Ascending aorta (tissue), 2 donors: ENCODE results near the gene KRTAP2-4. TPM values are rescaled to one million over a fixed set of nuclear protein-coding genes. Genes with fewer than 3 reads are reported as not detected.

ENCODE experiments used
- DNase-seq, 2 donors: peaks; one replicate each; pipeline ENCODE4 v3.0.0-alpha.2; 2019; ENCODE audit warnings: low spot score in 2 of 2
- H3K27ac ChIP-seq, 2 donors: fragments of 200-600 bp; sonication (generic); one replicate each; pipeline ENCODE4 v1.5.1; 2016 to 2017; ENCODE audit warnings: mild to moderate bottlenecking in 1 of 2
- H3K27me3 ChIP-seq: fragments of 200-600 bp; sonication (generic); one replicate; pipeline ENCODE4 v1.5.1; 2017
- H3K36me3 ChIP-seq, 2 donors: fragments of 200-600 bp; sonication (generic); one replicate each; pipeline ENCODE4 v1.5.1; 2016
- H3K4me1 ChIP-seq, 2 donors: fragments of 200-600 bp; sonication (generic); one replicate each; pipeline ENCODE4 v1.5.1; 2016 to 2017; ENCODE audit warnings: mild to moderate bottlenecking in 1 of 2
- H3K4me3 ChIP-seq, 2 donors: fragments of 200-600 bp; sonication (generic); one replicate each; pipeline ENCODE4 v1.5.1; 2016 to 2017; ENCODE audit warnings: mild to moderate bottlenecking in 1 of 2
- H3K9me3 ChIP-seq, 2 donors: fragments of 200-600 bp; sonication (generic); one replicate each; pipeline ENCODE4 v1.5.1; 2016
- CTCF ChIP-seq, 3 experiments: fragments of 200-600 bp in 2 of 3; fragments of 450-650 bp in 1 of 3; sonication (generic) in 2 of 3; IDR thresholded peaks; one replicate each; pipeline ENCODE4 v1.5.1; 2016 to 2019; ENCODE audit warnings: antibody characterized with exemption in 3 of 3, mild to moderate bottlenecking in 1 of 3, moderate library complexity in 1 of 3
- intact Hi-C: fragments of 100-400 bp; cut with DNase I; formaldehyde crosslinking; loops from one replicate; pipeline ENCODE4 v1.15.1; 2023
- total RNA-seq: library from RNA; depleted of rRNA; stranded (reverse); fragments of >200 nt; gene quantifications from one replicate; pipeline ENCODE4 v1.1.0, GENCODE V29; 2016

Gene KRTAP2-4
- total RNA-seq, 1 donor from 2014 or later = not detected

GRCh38 chr17:41018541-41018940 lies 47.1 kb downstream of the KRTAP2-4 start:
- no peaks in the 10 kb centered on the region for H3K9me3 ChIP-seq
- no peak overlapping the region for H3K27ac ChIP-seq

GRCh38 chr17:41016578-41017215 lies 49.0 kb downstream of the KRTAP2-4 start:
- Histone ChIP-seq H3K27me3 (no peaks in the 10 kb centered on the region), H3K4me3 (no peak overlapping the region), H3K4me1 (no peaks in the 10 kb centered on the region), H3K27ac (no peak overlapping the region), H3K36me3 (no peaks in the 10 kb centered on the region), H3K9me3 (no peaks in the 10 kb centered on the region)
- intact Hi-C loops = no loop called here
- TF ChIP-seq CTCF (IDR thresholded peaks at IDR 0.05) = no peak
- DNase-seq = no peak

More at GRCh38 chr17:41018541-41018940, 47.1 kb downstream of the KRTAP2-4 start:
- intact Hi-C loops = no loop called here
- Histone ChIP-seq H3K4me1 (no peaks in the 10 kb centered on the region), H3K4me3 (no peak overlapping the region), H3K36me3 (no peaks in the 10 kb centered on the region), H3K27me3 (no peaks in the 10 kb centered on the region)
- no peak for DNase-seq
- TF ChIP-seq CTCF (IDR thresholded peaks at IDR 0.05) = no peak

GRCh38 chr17:41015454-41015853 lies 50.2 kb downstream of the KRTAP2-4 start:
- Histone ChIP-seq H3K27me3 (no peaks in the 10 kb centered on the region), H3K4me1 (no peaks in the 10 kb centered on the region), H3K27ac (no peak overlapping the region), H3K9me3 (no peaks in the 10 kb centered on the region), H3K4me3 (no peak overlapping the region), H3K36me3 (no peaks in the 10 kb centered on the region)
- intact Hi-C loops = no loop called here
- no peak for TF ChIP-seq CTCF (IDR thresholded peaks at IDR 0.05)
- DNase-seq = no peak

Other genes with a start within 250 kb of the KRTAP2-4 start
- 0.85 TPM for gene KRT10, start 243.3 kb downstream of the KRTAP2-4 start, total RNA-seq
- gene KRT12, start 198.7 kb downstream of the KRTAP2-4 start, total RNA-seq = not detected
- gene KRT20, start 180.6 kb downstream of the KRTAP2-4 start, total RNA-seq = not detected
- gene KRT23, start 128.2 kb downstream of the KRTAP2-4 start, total RNA-seq = not detected
- gene KRT39, start 98.9 kb downstream of the KRTAP2-4 start, total RNA-seq = not detected
- not detected for gene KRT40, start 81.6 kb downstream of the KRTAP2-4 start, total RNA-seq
- gene KRTAP3-3, start 71.7 kb downstream of the KRTAP2-4 start, total RNA-seq = not detected
- not detected for gene KRTAP3-2, start 66.0 kb downstream of the KRTAP2-4 start, total RNA-seq
- gene KRTAP3-1, start 56.8 kb downstream of the KRTAP2-4 start, total RNA-seq = not detected
- not detected for gene KRTAP1-5, start 38.7 kb downstream of the KRTAP2-4 start, total RNA-seq
- gene KRTAP1-4, start 35.7 kb downstream of the KRTAP2-4 start, total RNA-seq = not detected
- not detected for gene KRTAP1-3, start 31.0 kb downstream of the KRTAP2-4 start, total RNA-seq
- not detected for gene KRTAP1-1, start 24.4 kb downstream of the KRTAP2-4 start, total RNA-seq
- gene KRTAP2-1, start 18.6 kb downstream of the KRTAP2-4 start, total RNA-seq = not detected
- not detected for gene KRTAP2-2, start 10.6 kb downstream of the KRTAP2-4 start, total RNA-seq
- not detected for gene KRTAP2-3, start 5.8 kb downstream of the KRTAP2-4 start, total RNA-seq
- not detected for gene KRTAP4-7, start 18.3 kb upstream of the KRTAP2-4 start, total RNA-seq
- not detected for gene KRTAP4-8, start 32.3 kb upstream of the KRTAP2-4 start, total RNA-seq
- not detected for gene KRTAP4-16, start 36.3 kb upstream of the KRTAP2-4 start, total RNA-seq
- not detected for gene KRTAP4-9, start 39.5 kb upstream of the KRTAP2-4 start, total RNA-seq
- not detected for gene KRTAP4-11, start 52.5 kb upstream of the KRTAP2-4 start, total RNA-seq
- gene KRTAP4-12, start 58.3 kb upstream of the KRTAP2-4 start, total RNA-seq = not detected
- gene KRTAP4-6, start 74.7 kb upstream of the KRTAP2-4 start, total RNA-seq = not detected
- gene KRTAP4-5, start 83.9 kb upstream of the KRTAP2-4 start, total RNA-seq = not detected
- gene KRTAP4-4, start 94.9 kb upstream of the KRTAP2-4 start, total RNA-seq = not detected
- gene KRTAP4-3, start 102.3 kb upstream of the KRTAP2-4 start, total RNA-seq = not detected
- not detected for gene KRTAP4-2, start 112.3 kb upstream of the KRTAP2-4 start, total RNA-seq
- not detected for gene KRTAP4-1, start 119.0 kb upstream of the KRTAP2-4 start, total RNA-seq
- not detected for gene KRTAP9-1, start 124.0 kb upstream of the KRTAP2-4 start, total RNA-seq
- gene KRTAP9-2, start 160.8 kb upstream of the KRTAP2-4 start, total RNA-seq = not detected
- not detected for gene KRTAP9-3, start 166.6 kb upstream of the KRTAP2-4 start, total RNA-seq
- gene KRTAP9-8, start 172.1 kb upstream of the KRTAP2-4 start, total RNA-seq = not detected
- gene KRTAP9-4, start 183.8 kb upstream of the KRTAP2-4 start, total RNA-seq = not detected
- gene KRTAP9-9, start 189.5 kb upstream of the KRTAP2-4 start, total RNA-seq = not detected
- gene KRTAP9-6, start 199.5 kb upstream of the KRTAP2-4 start, total RNA-seq = not detected
- gene KRTAP9-7, start 209.8 kb upstream of the KRTAP2-4 start, total RNA-seq = not detected
- gene KRTAP29-1, start 237.0 kb upstream of the KRTAP2-4 start, total RNA-seq = not detected
- gene KRTAP16-1, start 243.4 kb upstream of the KRTAP2-4 start, total RNA-seq = not detected
- gene KRTAP17-1, start 249.8 kb upstream of the KRTAP2-4 start, total RNA-seq = not detected